Mucosa of rectum (tissue), 2 donors: ENCODE measurements around the gene DENND1B.

ENCODE experiments used
- H3K27ac ChIP-seq, 2 donors: one replicate each; pipeline ENCODE4 v1.7.0; 2013; ENCODE audit warnings: inconsistent platforms in 2 of 2, low read depth in 2 of 2, low read length in 2 of 2
- H3K27me3 ChIP-seq, 2 donors: one replicate each; pipeline ENCODE4 v1.7.0; 2013; ENCODE audit warnings: low read length in 2 of 2; ENCODE audit not compliant: control insufficient read depth in 2 of 2, insufficient read depth in 2 of 2
- H3K36me3 ChIP-seq, 2 donors: one replicate each; pipeline ENCODE4 v1.7.0; 2013; ENCODE audit warnings: low read length in 2 of 2; ENCODE audit not compliant: control insufficient read depth in 2 of 2, insufficient read depth in 2 of 2
- H3K4me1 ChIP-seq, 2 donors: one replicate each; pipeline ENCODE4 v1.7.0; 2013; ENCODE audit warnings: low read length in 2 of 2, mild to moderate bottlenecking in 1 of 2; ENCODE audit not compliant: control insufficient read depth in 2 of 2, insufficient read depth in 2 of 2
- H3K4me3 ChIP-seq, 2 donors: one replicate each; pipeline ENCODE4 v1.7.0; 2013; ENCODE audit warnings: low read length in 2 of 2
- H3K9ac ChIP-seq, 2 donors: one replicate each; pipeline ENCODE4 v1.7.0; 2013; ENCODE audit warnings: low read length in 2 of 2, low read depth in 1 of 2, mild to moderate bottlenecking in 1 of 2
- H3K9me3 ChIP-seq, 2 donors: one replicate each; pipeline ENCODE4 v1.7.0; 2013; ENCODE audit warnings: low read length in 2 of 2; ENCODE audit not compliant: control insufficient read depth in 2 of 2
- donor health status: healthy.
- donor health status: Normal muscosa, but diverticular disease.

DENND1B gene

GRCh38 chr1:197690074-197690473, 85.2 kb downstream of the DENND1B start:
- no peak overlapping the region for H3K27ac ChIP-seq
- H3K9ac ChIP-seq: no peak overlapping the region
- no peak overlapping the region for H3K4me3 ChIP-seq
- peaks cover 0 to 4% of the 10 kb centered on the region in 2 donors for H3K36me3 ChIP-seq
- H3K4me1 ChIP-seq: peaks cover 0 to 8% of the 10 kb centered on the region in 2 donors
- no peaks in the 10 kb centered on the region for H3K27me3 ChIP-seq
- H3K9me3 ChIP-seq: no peaks in the 10 kb centered on the region

- peaks cover 0 to 4% of the 10 kb centered on the region in 2 donors for H3K36me3 ChIP-seq
- H3K4me1 ChIP-seq: peaks cover 0 to 4% of the 10 kb centered on the region in 2 donors
- no peaks in the 10 kb centered on the region for H3K9me3 ChIP-seq
- no peaks in the 10 kb centered on the region for H3K27me3 ChIP-seq
- H3K27ac ChIP-seq: no peak overlapping the region
- no peak overlapping the region for H3K4me3 ChIP-seq
- H3K9ac ChIP-seq: no peak overlapping the region
Observed at GRCh38 chr1:197688233-197688632, 87.0 kb downstream of the DENND1B start.

DNA sequence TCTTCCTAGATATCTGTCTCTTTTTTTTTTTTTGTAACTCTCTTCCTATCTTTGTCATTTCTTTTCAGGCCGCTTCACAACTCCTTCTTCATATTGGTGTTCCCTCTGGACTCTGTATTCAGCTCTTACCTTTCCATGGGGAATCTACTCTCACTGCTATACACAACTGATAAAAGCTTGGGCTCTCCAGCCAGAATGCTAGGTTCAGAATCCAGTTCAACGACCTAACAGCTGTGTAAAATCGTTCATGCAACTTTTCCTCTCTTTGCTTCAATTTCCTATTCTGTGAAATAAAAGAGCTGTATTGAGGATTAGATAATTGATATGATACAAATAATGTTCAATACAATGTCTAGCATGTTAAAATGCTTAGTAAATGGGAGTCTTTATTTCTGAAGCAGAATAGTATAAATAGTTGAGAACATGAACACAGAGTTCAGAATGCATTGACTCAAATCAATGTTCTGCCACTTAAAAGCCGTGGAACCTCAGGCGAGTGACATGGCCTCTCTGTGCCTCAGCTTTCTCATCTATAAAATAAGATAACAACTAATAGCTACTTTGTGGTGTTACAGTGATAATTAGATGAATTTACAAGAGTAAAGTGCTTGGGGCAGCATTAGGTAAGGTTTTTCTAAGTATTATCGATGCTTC, 88.5 kb downstream of the DENND1B start:
- no peak overlapping the region for H3K9ac ChIP-seq
- H3K27ac ChIP-seq: no peak overlapping the region
- no peaks in the 10 kb centered on the region for H3K9me3 ChIP-seq
- H3K4me3 ChIP-seq: no peak overlapping the region
- peaks cover 0 to 4% of the 10 kb centered on the region in 2 donors for H3K36me3 ChIP-seq
- H3K27me3 ChIP-seq: no peaks in the 10 kb centered on the region
- peaks cover 0 to 4% of the 10 kb centered on the region in 2 donors for H3K4me1 ChIP-seq

DNA sequence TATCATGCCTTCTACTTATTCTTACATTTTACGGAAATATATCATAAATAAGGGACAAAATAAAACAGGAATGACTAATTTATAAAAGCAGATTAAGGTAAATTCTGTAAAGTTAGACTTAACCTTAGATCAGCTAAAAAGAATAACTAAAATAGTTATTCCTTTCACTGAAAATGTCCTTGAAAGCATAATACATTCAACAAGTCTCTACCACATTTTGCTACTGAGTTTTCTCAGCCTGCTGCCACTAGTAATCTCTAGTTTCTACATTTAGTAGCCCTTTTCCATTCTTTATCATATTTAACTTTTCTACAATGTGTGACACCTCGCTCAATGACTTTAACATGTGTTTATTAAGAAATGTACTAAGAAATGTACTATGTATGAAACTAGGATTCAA, 89.0 kb downstream of the DENND1B start:
- H3K27ac ChIP-seq: no peak overlapping the region
- peaks cover 0 to under 1% of the 10 kb centered on the region in 2 donors for H3K4me1 ChIP-seq
- H3K36me3 ChIP-seq: peaks cover 0 to 4% of the 10 kb centered on the region in 2 donors
- no peaks in the 10 kb centered on the region for H3K9me3 ChIP-seq
- H3K27me3 ChIP-seq: no peaks in the 10 kb centered on the region
- H3K9ac ChIP-seq: no peak overlapping the region
- no peak overlapping the region for H3K4me3 ChIP-seq

GRCh38 chr1:197685785-197686184, 89.5 kb downstream of the DENND1B start:
- Histone ChIP-seq H3K4me1 (no peaks in the 10 kb centered on the region), H3K36me3 (peaks cover 0 to 4% of the 10 kb centered on the region in 2 donors), H3K27me3 (no peaks in the 10 kb centered on the region), H3K9ac (no peak overlapping the region), H3K27ac (no peak overlapping the region), H3K9me3 (no peaks in the 10 kb centered on the region), H3K4me3 (no peak overlapping the region)

- Histone ChIP-seq H3K9me3 (no peaks in the 10 kb centered on the region), H3K27me3 (no peaks in the 10 kb centered on the region), H3K9ac (no peak overlapping the region), H3K36me3 (no peaks in the 10 kb centered on the region), H3K4me3 (no peak overlapping the region), H3K27ac (no peak overlapping the region), H3K4me1 (no peaks in the 10 kb centered on the region)
Observed at GRCh38 chr1:197683895-197684553, 91.3 kb downstream of the DENND1B start.

GRCh38 chr1:197683280-197683679, 92.0 kb downstream of the DENND1B start:
- H3K27ac ChIP-seq: no peak overlapping the region

GRCh38 chr1:197680311-197680710, 95.0 kb downstream of the DENND1B start:
- Histone ChIP-seq H3K36me3 (no peaks in the 10 kb centered on the region), H3K27me3 (no peaks in the 10 kb centered on the region), H3K4me1 (no peaks in the 10 kb centered on the region), H3K9me3 (no peaks in the 10 kb centered on the region), H3K27ac (no peak overlapping the region), H3K4me3 (no peak overlapping the region), H3K9ac (no peak overlapping the region)

More at GRCh38 chr1:197683280-197683679, 92.0 kb downstream of the DENND1B start:
- Histone ChIP-seq H3K4me3 (no peak overlapping the region), H3K36me3 (no peaks in the 10 kb centered on the region), H3K9ac (no peak overlapping the region), H3K9me3 (no peaks in the 10 kb centered on the region), H3K27me3 (no peaks in the 10 kb centered on the region), H3K4me1 (no peaks in the 10 kb centered on the region)

GRCh38 chr1:197677752-197678295, 97.5 kb downstream of the DENND1B start:
- Histone ChIP-seq H3K4me1 (no peaks in the 10 kb centered on the region), H3K36me3 (no peaks in the 10 kb centered on the region), H3K4me3 (no peak overlapping the region), H3K9ac (no peak overlapping the region), H3K27me3 (no peaks in the 10 kb centered on the region), H3K27ac (no peak overlapping the region), H3K9me3 (no peaks in the 10 kb centered on the region)

DNA sequence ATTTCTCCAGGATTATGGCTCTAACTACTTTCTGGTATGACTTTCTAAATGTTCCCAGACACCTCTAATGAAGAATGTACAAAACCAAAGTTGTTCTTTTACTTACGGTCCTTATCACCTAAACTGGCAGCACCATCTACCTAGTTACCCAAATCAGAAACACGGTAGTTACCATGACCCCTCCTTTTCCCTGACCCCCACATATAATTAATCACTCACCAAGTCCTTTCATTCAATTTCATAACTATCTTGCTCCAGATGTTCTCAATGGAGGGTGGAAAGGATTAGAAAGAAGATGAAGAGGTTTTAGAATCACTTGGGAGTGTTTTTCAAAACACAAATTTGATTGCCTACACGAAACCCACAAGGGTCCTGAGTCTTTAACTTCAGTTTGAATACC, 98.0 kb downstream of the DENND1B start:
- H3K27ac ChIP-seq: no peak overlapping the region
- H3K4me1 ChIP-seq: no peaks in the 10 kb centered on the region
- no peaks in the 10 kb centered on the region for H3K36me3 ChIP-seq
- H3K27me3 ChIP-seq: no peaks in the 10 kb centered on the region
- no peak overlapping the region for H3K9ac ChIP-seq
- H3K9me3 ChIP-seq: no peaks in the 10 kb centered on the region
- H3K4me3 ChIP-seq: no peak overlapping the region
